Measurements from ENCODE around the gene TRAPPC8.

Gene TRAPPC8

DNA sequence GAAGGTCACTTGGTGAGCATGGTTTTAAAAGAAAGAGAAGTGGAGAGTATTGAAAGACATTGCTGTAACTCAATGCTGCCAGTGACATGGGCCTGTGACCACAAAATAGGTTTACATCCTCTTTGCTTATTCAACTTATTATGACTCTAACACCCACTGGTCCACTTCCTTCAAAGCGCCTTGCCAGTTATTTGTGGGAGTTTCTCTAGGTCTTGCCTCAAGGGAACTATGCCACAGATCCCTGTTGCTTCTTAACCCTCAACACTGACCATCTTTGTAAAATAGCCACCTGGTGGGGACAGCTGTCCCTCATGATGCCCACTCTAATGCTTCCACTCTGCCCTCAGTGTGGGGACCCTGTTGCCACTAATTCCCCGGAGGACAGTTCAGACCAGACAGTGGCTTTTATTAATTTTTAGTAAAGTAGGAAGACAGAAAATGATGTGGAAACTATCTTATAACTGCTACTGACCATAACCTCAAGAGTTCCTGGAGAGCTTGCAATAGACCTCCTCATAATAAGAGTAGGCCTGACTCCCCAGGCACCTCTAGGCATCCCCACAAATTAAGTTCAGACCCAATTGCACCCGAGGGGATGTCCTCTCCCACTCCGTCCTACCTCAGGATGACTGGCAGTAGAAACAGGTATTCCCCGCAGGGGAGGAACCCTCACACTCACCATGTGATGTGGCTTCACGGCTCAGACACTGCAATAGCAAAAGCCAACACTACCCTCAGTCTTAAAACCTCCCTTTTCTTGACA lies 150.9 kb downstream of the TRAPPC8 start:
- Histone ChIP-seq H3K9me3 (ENCODE audit: control insufficient read depth, insufficient read depth, low read length) (no peaks in the 10 kb centered on the region), H3K9ac (ENCODE audit: low read depth, low read length) (no peak overlapping the region), H3K4me3 (ENCODE audit: low read depth, low read length) (no peak overlapping the region), H3K27ac (ENCODE audit: low read depth, low read length) (no peak overlapping the region), H3K27me3 (ENCODE audit: control insufficient read depth, insufficient read depth, low read length) (no peaks in the 10 kb centered on the region), H3K4me1 (ENCODE audit: control insufficient read depth, insufficient read depth, low read length) (no peaks in the 10 kb centered on the region), H3K36me3 (ENCODE audit: control insufficient read depth, insufficient read depth, low read length) (no peaks in the 10 kb centered on the region)

DNA sequence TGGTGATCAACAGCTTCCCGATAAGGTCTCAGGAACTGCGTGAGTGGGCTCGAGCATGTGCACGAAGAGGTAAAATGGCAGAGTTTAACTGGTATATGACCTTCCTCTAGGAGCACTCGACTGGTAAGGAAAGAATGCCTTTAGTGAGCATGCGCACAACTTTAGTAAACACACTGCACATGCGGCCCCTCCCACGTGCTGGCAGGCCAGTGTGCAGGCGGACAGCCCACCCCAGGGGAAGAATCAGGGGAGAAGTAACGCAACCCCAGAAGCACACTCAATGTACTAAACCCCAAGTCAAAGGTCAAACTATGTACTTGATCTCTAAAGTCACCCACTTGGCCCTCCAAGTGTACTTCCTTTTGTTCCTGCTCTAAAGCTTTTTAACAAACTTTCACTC lies 153.5 kb downstream of the TRAPPC8 start:
- no peaks in the 10 kb centered on the region for H3K9me3 ChIP-seq (ENCODE audit: control insufficient read depth, insufficient read depth, low read length)
- H3K36me3 ChIP-seq (ENCODE audit: control insufficient read depth, insufficient read depth, low read length) = no peaks in the 10 kb centered on the region
- no peaks in the 10 kb centered on the region for H3K27me3 ChIP-seq (ENCODE audit: control insufficient read depth, insufficient read depth, low read length)
- H3K9ac ChIP-seq (ENCODE audit: low read depth, low read length) = no peak overlapping the region
- H3K4me3 ChIP-seq (ENCODE audit: low read depth, low read length) = no peak overlapping the region
- H3K27ac ChIP-seq (ENCODE audit: low read depth, low read length) = no peak overlapping the region
- H3K4me1 ChIP-seq (ENCODE audit: control insufficient read depth, insufficient read depth, low read length) = no peaks in the 10 kb centered on the region

- Histone ChIP-seq H3K27me3 (ENCODE audit: control insufficient read depth, insufficient read depth, low read length) (no peaks in the 10 kb centered on the region), H3K27ac (ENCODE audit: low read depth, low read length) (no peak overlapping the region), H3K9ac (ENCODE audit: low read depth, low read length) (no peak overlapping the region), H3K4me3 (ENCODE audit: low read depth, low read length) (no peak overlapping the region), H3K4me1 (ENCODE audit: control insufficient read depth, insufficient read depth, low read length) (no peaks in the 10 kb centered on the region), H3K36me3 (ENCODE audit: control insufficient read depth, insufficient read depth, low read length) (no peaks in the 10 kb centered on the region), H3K9me3 (ENCODE audit: control insufficient read depth, insufficient read depth, low read length) (peaks cover 7% of the 10 kb centered on the region; the same call in 1 of the 2 replicates)
Observed at GRCh38 chr18:31783059-31783458, 159.9 kb downstream of the TRAPPC8 start.
